ENCODE measurements around the gene BCLAF3.
A peak's percentile ranks its signal among the peaks of the same experiment; 100 is the strongest.

The BCLAF3 gene

GRCh38 chrX:19990556-19991349 lies at the start of gene BCLAF3:
Gene BCLAF3 (minus strand): TSS chrX:19991061. CDS start chrX:19970264, 20,797 bp downstream.
- peak; percentile 71 for DNase-seq

GRCh38 chrX:20038966-20039365 lies 48.1 kb upstream of the BCLAF3 start:
- DNase-seq = no peak

GRCh38 chrX:20037186-20037585 lies 46.3 kb upstream of the BCLAF3 start:
- no peak for DNase-seq

DNA sequence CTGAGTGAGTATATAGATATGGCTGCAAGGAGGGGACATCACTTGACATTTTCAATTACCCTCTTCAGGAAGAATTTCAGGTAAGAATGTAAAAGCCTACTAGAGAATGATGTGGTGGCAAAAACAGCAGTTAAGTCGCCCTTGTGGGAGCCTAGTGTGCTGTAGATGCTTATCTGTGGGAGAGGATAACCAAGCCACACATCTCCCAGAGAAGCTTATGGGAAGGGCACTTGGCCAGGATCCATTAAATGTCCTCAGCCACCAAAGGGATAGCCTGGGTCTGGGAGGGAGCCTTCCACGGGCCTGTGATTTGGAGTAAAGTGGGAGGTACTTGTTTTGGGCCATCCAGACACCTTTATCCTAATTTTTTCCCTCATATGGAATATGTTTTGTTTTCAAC lies 41.3 kb upstream of the BCLAF3 start:
- DNase-seq = no peak

- DNase-seq = no peak
Observed at GRCh38 chrX:20029728-20030127, 38.9 kb upstream of the BCLAF3 start.

- DNase-seq = no peak
Observed at GRCh38 chrX:20028588-20028987, 37.7 kb upstream of the BCLAF3 start.

GRCh38 chrX:20026278-20026677 lies 35.4 kb upstream of the BCLAF3 start:
- no peak for DNase-seq

GRCh38 chrX:20019672-20020365 lies 29.0 kb upstream of the BCLAF3 start:
- no peak for DNase-seq

DNA sequence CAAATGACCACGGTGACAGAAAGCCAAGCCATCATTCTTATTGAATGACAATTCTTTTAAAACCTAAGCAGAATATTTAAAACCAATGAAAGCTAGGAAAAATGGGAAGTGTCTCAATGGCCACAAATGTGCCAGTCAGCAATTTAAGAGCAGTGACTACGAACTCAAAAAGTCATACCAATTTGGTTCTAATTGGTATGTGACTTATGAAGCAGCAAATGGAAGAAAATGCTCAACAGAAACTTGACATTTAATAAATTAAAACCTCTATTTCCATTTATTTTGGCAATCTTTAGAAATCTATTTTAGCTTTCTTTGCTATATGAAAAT lies 25.7 kb upstream of the BCLAF3 start:
- DNase-seq = no peak

GRCh38 chrX:20015945-20016615 lies 25.2 kb upstream of the BCLAF3 start:
- DNase-seq = no peak

DNA sequence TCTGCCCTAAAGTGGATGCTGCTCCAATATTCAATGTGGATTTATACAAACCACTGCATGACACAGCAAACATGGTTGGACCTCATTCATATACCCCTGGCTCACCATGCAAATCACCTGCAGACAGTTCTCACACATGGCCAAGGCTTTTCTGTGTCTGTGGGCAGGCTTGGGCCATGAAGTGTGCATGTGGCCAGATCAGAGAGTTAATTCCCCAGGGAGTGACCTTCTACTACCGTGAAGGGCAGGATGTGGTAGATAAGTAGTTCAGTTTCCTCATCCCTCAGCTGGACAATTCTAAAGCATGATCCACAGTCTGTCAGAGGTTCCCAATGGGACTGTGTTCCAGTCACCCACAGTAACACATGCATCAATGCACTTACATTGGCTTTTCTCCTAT lies 24.6 kb upstream of the BCLAF3 start:
- DNase-seq = no peak

GRCh38 chrX:20011608-20012007 lies 20.7 kb upstream of the BCLAF3 start:
- no peak for DNase-seq

DNA sequence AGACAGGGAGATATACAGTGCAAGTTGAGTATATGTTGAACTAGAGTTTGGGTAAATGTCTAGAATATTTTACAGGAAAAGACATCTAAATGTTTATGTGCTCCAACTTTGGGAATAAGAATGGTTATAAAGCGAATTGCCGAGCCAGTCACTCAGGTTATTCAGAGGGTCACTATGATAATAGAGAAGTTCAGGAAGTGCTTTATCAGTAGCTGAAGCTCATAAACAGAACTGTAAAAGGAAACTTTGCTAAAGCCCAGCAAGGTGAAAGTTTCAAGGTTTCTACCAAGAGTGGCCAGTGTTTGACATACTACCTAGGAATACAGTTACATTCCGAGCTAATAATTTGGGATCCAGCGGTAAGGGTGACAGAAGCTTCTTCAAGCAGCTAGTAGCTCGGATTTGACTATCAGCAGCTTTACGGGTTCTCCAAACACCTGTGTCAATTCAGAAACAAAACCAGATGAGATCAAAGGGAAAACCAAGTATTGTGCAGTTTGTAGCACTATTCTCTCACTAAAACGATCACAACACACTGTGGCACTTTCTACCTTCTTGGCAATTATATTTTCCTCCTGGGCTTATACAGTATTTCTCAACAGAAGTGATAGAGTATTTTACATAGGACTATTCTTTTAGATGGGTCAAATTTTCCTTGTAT lies 17.2 kb upstream of the BCLAF3 start:
- no peak for DNase-seq

DNA sequence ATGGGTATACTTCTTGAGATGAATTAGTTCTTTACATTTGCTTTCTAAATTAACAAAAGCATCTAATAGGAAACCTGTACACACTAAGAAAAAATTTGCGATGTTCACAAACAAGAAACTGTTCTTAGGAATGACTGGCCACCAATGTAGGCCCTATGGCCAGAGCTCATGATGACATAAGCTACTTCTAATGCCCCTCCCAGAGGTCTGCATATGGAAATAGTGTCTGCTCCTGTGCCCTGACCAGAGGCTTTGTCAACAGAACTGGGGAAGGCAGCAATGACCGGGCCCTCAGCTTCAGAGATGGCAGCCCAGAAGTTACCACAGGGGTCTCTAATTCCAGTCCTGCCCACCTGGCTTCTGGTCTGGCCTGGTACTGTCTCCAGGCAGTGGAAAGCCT lies 15.0 kb upstream of the BCLAF3 start:
- DNase-seq = no peak

- DNase-seq = no peak
Observed at GRCh38 chrX:20001588-20001987, 10.7 kb upstream of the BCLAF3 start.

DNA sequence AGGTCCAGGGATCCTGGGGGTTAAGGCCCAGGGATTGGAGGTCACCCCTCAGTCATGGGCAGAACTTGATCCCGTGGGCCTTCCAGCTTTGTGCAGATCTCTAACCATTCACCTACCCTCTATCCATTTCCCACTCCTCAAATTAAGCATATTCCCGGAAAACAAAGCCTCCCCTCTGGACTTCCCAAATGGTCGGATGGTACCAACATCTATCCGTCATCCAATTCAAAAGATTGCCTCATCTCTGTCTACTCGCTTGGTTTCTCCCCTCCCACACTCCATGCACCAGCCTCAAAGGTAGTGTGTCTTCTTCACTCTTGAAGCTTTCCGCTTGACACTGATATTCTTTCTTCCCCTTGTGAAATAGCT lies 473 bp upstream of the BCLAF3 start:
- no peak for DNase-seq

GRCh38 chrX:19990151-19990555 lies 708 bp downstream of the BCLAF3 start:
- no peak for DNase-seq

- DNase-seq = no peak
Observed at GRCh38 chrX:19987856-19988255, 3.0 kb downstream of the BCLAF3 start.

DNA sequence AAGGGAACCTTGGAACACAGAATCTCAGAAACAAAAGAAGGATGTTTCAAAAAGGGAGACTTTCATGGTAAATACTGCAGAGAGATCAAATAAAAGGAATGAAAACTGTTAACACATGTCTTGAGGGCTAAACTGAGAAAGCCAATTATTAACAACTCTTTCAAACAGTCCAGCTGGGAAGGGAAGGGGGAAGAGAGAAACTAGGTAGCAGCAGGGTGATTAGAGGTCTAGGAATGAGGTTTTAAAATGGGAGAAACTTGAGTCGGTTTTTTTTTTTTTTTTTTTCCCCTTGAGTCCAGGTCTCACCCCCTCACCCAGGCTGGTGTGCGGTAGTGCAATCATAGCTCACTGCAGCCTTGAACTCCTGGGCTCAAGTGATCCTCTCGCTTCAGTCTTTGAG lies 4.3 kb downstream of the BCLAF3 start:
- no peak for DNase-seq

- no peak for DNase-seq
Observed at GRCh38 chrX:19981947-19982346, 8.9 kb downstream of the BCLAF3 start.

- no peak for DNase-seq
Observed at GRCh38 chrX:19975845-19976244, 15.0 kb downstream of the BCLAF3 start.

DNA sequence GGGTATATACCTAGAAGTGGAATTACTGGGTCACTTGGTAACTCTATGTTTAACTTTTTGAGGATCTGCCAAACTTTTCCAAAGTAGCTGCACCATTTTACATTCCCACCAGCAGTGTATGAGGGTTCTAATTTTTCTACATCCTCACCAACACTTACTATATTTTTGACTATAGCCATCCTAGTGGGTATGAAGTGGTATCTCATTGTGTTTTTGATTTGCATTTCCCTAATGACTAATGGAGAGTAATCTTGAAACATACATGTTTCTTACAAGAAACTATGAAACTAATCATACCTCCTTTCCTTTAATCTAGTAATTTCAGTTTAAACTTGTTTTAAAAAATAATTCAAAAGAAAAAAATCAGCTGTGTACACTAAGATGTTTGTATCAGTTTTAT lies 17.9 kb downstream of the BCLAF3 start:
- DNase-seq = no peak

DNA sequence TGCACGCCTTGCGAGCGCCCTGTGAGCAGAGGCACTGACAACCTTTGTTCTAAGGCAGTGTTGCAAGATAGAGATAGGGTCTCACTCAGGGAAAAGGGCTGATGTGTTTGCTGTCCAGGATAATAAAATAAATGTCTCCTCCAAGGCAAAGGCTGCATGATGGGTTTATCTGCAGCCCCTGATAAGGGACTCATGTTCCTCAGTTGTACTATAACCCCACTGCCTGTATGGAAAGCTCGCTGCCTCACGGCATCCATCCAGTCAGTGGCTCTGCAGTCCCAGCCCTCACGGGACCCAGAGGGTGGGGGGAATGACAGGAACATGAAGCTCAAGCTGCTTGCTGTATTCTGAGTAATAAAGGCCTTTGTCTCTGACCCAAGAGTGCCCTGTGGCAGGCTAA lies 22.6 kb downstream of the BCLAF3 start:
- no peak for DNase-seq

GRCh38 chrX:19966056-19966455 lies 24.8 kb downstream of the BCLAF3 start:
- DNase-seq = no peak
